Muscle of leg (tissue), 11 donors: ENCODE results near the gene CUX1. TPM values are rescaled to one million over a fixed set of nuclear protein-coding genes. Genes with fewer than 3 reads are reported as not detected.
"Not testable (repeated sequence)": the region's sequence is repeated elsewhere in the genome, so short reads cannot be mapped to it uniquely, and the experiment has no call there.

ENCODE experiments used
- DNase-seq: peaks from one replicate; pipeline ENCODE4 v3.0.0; 2013
- H3K27ac ChIP-seq: one replicate; pipeline ENCODE4 v1.5.1; 2013; ENCODE audit warnings: mild to moderate bottlenecking, low read length, control low read depth
- H3K27me3 ChIP-seq: one replicate; pipeline ENCODE4 v1.6.1; 2013; ENCODE audit warnings: low read length; ENCODE audit not compliant: control insufficient read depth, insufficient read depth
- H3K36me3 ChIP-seq: one replicate; pipeline ENCODE4 v1.6.1; 2013; ENCODE audit warnings: low read length; ENCODE audit not compliant: control insufficient read depth, insufficient read depth
- H3K4me1 ChIP-seq: one replicate; pipeline ENCODE4 v1.6.1; 2013; ENCODE audit warnings: low read length; ENCODE audit not compliant: control insufficient read depth, insufficient read depth
- H3K4me3 ChIP-seq: one replicate; pipeline ENCODE4 v1.5.1; 2013; ENCODE audit warnings: low read length, control low read depth
- H3K9me3 ChIP-seq: replicated peaks from 2 replicates; pipeline ENCODE4 v1.6.1; 2013; ENCODE audit warnings: low read depth, low read length; ENCODE audit not compliant: control insufficient read depth
- WGBS: methylation state at CpG from one replicate; pipeline ENCODE4 v1.1.5; 2013; ENCODE audit warnings: missing lambda C conversion rate; ENCODE audit not compliant: insufficient coverage; 5-methylcytosine and 5-hydroxymethylcytosine counted together
- polyA plus RNA-seq, 8 donors: library from polyadenylated mRNA; unstranded; fragments of 120-200 nt; gene quantifications; one replicate each; pipeline versions ENCODE4 v1.2.1 to v1.2.3, GENCODE V29; 2013; ENCODE audit warnings: inconsistent platforms in 1 of 8, low replicate concordance in 1 of 8; ENCODE audit not compliant: insufficient read length in 8 of 8, insufficient read depth in 1 of 8
- total RNA-seq: library from RNA; stranded (reverse); fragments of 120-200 nt; gene quantifications from one replicate; pipeline ENCODE4 v1.2.4, GENCODE V29; 2013

The CUX1 gene
- total and polyA plus RNA-seq, 9 donors: 29.4 to 46.9 (median 40.8) TPM

GRCh38 chr7:102019461-102019860, 202.0 kb downstream of the CUX1 start:
- no peaks in the 10 kb centered on the region for H3K9me3 ChIP-seq
- H3K4me1 ChIP-seq: peaks cover 5% of the 10 kb centered on the region
- WGBS: 100% methylated on average over 1 of the region's 7 CpGs
- DNase-seq: no peak
- H3K27ac ChIP-seq: no peak overlapping the region
- no peak overlapping the region for H3K4me3 ChIP-seq
- H3K27me3 ChIP-seq: no peaks in the 10 kb centered on the region
- H3K36me3 ChIP-seq: peaks cover 2% of the 10 kb centered on the region

GRCh38 chr7:102021841-102022618, 204.6 kb downstream of the CUX1 start:
- H3K4me3 ChIP-seq: no peak overlapping the region
- 92% methylated on average over 14 of the region's 24 CpGs for WGBS
- no peak overlapping the region for H3K27ac ChIP-seq
- H3K36me3 ChIP-seq: peaks cover 2% of the 10 kb centered on the region
- no peaks in the 10 kb centered on the region for H3K9me3 ChIP-seq
- DNase-seq: no peak
- H3K27me3 ChIP-seq: no peaks in the 10 kb centered on the region
- peaks cover 11% of the 10 kb centered on the region for H3K4me1 ChIP-seq

GRCh38 chr7:102024005-102024768, 206.8 kb downstream of the CUX1 start:
- no peaks in the 10 kb centered on the region for H3K27me3 ChIP-seq
- WGBS: 70% methylated on average over 5 of the region's 10 CpGs
- no peaks in the 10 kb centered on the region for H3K9me3 ChIP-seq
- peaks cover 12% of the 10 kb centered on the region for H3K36me3 ChIP-seq
- no peak overlapping the region for H3K4me3 ChIP-seq
- H3K4me1 ChIP-seq: peaks cover 11% of the 10 kb centered on the region
- no peak overlapping the region for H3K27ac ChIP-seq
- DNase-seq: no peak

GRCh38 chr7:102024769-102025391, 207.5 kb downstream of the CUX1 start:
- H3K9me3 ChIP-seq: no peaks in the 10 kb centered on the region
- peaks cover 14% of the 10 kb centered on the region for H3K36me3 ChIP-seq
- H3K27me3 ChIP-seq: no peaks in the 10 kb centered on the region
- peaks cover 11% of the 10 kb centered on the region for H3K4me1 ChIP-seq
- H3K27ac ChIP-seq: no peak overlapping the region
- DNase-seq: peak; percentile 84
- H3K4me3 ChIP-seq: no peak overlapping the region
- 30% methylated on average over 11 of the region's 15 CpGs for WGBS

GRCh38 chr7:102025777-102026176, 208.4 kb downstream of the CUX1 start:
- peaks cover 14% of the 10 kb centered on the region for H3K36me3 ChIP-seq
- not testable (repeated sequence) for H3K27me3 ChIP-seq, H3K9me3 ChIP-seq, H3K4me3 ChIP-seq, DNase-seq, H3K27ac ChIP-seq
- peaks cover 11% of the 10 kb centered on the region for H3K4me1 ChIP-seq
- no CpG with 5 or more reads among the region's 4 CpGs for WGBS

GRCh38 chr7:102028206-102028826, 210.9 kb downstream of the CUX1 start:
- no peak for DNase-seq
- no peaks in the 10 kb centered on the region for H3K27me3 ChIP-seq
- H3K36me3 ChIP-seq: peaks cover 15% of the 10 kb centered on the region
- no peaks in the 10 kb centered on the region for H3K9me3 ChIP-seq
- no peak overlapping the region for H3K27ac ChIP-seq
- H3K4me1 ChIP-seq: peaks cover 11% of the 10 kb centered on the region
- no peak overlapping the region for H3K4me3 ChIP-seq
- WGBS: 87% methylated on average over 18 of the region's 18 CpGs

GRCh38 chr7:102029616-102030015, 212.2 kb downstream of the CUX1 start:
- WGBS: 84% methylated on average over 4 of the region's 6 CpGs
- H3K4me1 ChIP-seq: peaks cover 4% of the 10 kb centered on the region
- H3K36me3 ChIP-seq: peaks cover 15% of the 10 kb centered on the region
- no peak overlapping the region for H3K27ac ChIP-seq
- no peak for DNase-seq
- no peaks in the 10 kb centered on the region for H3K27me3 ChIP-seq
- no peak overlapping the region for H3K4me3 ChIP-seq
- H3K9me3 ChIP-seq: no peaks in the 10 kb centered on the region

- DNase-seq: no peak
- Histone ChIP-seq H3K4me3 (no peak overlapping the region), H3K36me3 (peaks cover 15% of the 10 kb centered on the region), H3K27me3 (no peaks in the 10 kb centered on the region), H3K27ac (no peak overlapping the region), H3K9me3 (no peaks in the 10 kb centered on the region), H3K4me1 (no peaks in the 10 kb centered on the region)
- 89% methylated on average over 7 of the region's 8 CpGs for WGBS
These were observed 213.3 kb downstream of the CUX1 start for GRCh38 chr7:102030696-102031095.

- no peaks in the 10 kb centered on the region for H3K4me1 ChIP-seq
- no peak for DNase-seq
- no peaks in the 10 kb centered on the region for H3K27me3 ChIP-seq
- no peak overlapping the region for H3K4me3 ChIP-seq
- H3K27ac ChIP-seq: no peak overlapping the region
- no peaks in the 10 kb centered on the region for H3K9me3 ChIP-seq
- peaks cover 5% of the 10 kb centered on the region for H3K36me3 ChIP-seq
- 100% methylated on average over 2 of the region's 5 CpGs for WGBS
These were observed 219.5 kb downstream of the CUX1 start for GRCh38 chr7:102036958-102037357.

- H3K27me3 ChIP-seq: no peaks in the 10 kb centered on the region
- H3K27ac ChIP-seq: no peak overlapping the region
- no peaks in the 10 kb centered on the region for H3K9me3 ChIP-seq
- no peak overlapping the region for H3K4me3 ChIP-seq
- no peak for DNase-seq
- H3K4me1 ChIP-seq: peaks cover 2% of the 10 kb centered on the region
- H3K36me3 ChIP-seq: peaks cover 2% of the 10 kb centered on the region
- WGBS: 97% methylated on average over 11 of the region's 11 CpGs
These were observed 222.3 kb downstream of the CUX1 start for GRCh38 chr7:102039706-102040105.
